Activated CD8-positive, alpha-beta memory T cell treated with anti-CD3 and anti-CD28 coated beads, Interleukin-2, amount 50 U/mL, for 24 hours (primary cell): ENCODE data around the gene MYO7B.

Experiments used
- DNase-seq: peaks from one replicate; pipeline ENCODE4 v3.0.0-alpha.2; 2020; ENCODE audit errors: extremely low read depth

MYO7B gene

DNA sequence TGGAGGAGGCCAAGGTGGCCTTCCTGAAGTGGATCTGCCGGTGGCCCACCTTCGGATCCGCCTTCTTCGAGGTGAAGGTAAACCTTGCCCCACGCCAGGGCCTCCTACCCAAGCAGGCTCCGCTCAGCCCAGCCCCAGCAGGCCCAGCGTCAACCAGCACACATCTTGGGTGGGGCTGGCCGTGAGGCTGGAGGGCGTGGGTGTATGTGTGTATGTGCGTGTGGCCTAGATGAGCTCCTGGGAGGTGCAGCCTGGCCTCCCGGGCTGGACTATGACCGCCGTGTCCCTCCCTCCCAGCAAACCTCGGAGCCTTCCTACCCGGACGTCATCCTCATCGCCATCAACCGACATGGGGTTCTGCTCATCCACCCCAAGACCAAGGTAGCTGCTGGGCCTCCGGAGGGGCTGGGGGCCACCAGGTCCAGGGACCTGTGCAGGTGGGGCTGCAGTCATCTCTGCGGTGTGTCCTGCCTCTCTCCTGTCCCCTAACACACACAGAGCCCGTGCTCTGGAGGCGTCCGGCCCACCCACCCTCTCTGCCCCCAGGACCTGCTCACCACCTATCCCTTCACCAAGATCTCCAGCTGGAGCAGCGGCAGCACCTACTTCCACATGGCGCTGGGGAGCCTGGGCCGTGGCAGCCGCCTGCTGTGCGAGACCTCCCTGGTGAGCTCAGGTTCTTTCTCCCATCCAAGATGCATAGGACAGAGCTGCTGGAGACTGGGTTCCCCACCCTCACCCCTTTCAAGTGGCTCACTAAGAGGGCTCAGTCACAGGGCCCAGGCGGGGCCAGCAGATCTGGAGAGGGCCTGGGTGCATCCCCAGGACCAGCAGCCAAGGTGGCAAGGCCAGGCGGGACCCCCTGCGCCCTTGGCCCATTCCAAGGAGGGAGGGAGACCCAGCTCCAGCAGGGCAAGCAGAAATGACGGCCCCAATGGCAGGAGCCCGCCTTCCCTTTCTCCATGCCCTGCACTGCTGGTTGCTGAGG, 101.1 kb downstream of the MYO7B start:
- DNase-seq, result no peak

GRCh38 chr2:127637236-127637630, 101.8 kb downstream of the MYO7B start:
- DNase-seq, result no peak

- DNase-seq, result no peak
Observed at GRCh38 chr2:127637725-127638252, 102.3 kb downstream of the MYO7B start.

- no peak for DNase-seq
Observed at GRCh38 chr2:127638361-127639110, 103.1 kb downstream of the MYO7B start.

GRCh38 chr2:127639111-127639474, 103.6 kb downstream of the MYO7B start:
- no peak for DNase-seq

DNA sequence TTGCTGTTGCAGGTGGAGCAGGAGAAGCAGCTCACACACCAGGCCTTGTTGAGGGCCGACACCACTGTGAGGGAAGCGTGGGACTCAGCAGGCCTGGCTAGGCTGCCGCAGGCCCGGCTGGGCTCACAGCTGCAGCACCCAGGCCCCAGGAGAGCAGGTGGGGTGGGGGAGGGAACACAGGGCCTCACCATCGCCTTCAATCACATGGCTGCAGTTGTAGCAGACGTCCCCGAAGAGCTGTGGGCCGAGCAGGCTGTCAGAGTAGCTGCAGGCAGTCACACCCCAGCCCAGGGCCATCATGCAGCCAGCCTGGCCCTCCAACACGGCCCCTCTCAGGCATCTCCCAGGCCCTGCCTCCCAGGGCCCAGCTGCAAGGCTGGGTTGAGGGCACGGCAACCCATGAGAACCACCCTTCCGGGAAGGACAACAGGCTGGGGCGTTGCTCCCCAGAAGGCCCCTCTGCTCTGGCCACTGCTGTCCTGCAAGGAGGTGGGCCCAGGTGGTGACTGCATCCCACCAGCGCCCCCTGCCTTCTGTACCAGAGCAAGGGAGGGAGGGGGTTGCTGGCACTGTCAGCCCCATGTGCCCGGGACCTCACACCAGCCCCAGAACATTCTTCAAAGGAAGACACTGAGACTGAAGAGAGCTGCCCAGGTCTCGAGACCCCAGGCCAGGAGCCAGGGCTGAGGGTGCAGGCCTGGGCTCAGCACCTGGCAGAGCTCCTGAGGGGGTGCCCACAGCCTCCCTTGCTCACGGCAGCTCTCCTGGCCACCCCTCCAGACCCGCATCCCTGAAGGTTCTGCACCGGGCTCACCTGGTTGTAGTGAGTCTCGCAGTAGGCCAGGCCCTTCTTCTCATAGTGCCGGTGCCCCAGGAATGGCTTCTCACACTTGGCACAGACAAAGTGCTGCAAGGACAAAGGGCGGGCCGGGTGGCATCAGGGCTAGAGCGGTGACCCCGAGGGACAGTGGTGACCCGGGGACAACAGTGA, 104.9 kb downstream of the MYO7B start:
- DNase-seq, result no peak

DNA sequence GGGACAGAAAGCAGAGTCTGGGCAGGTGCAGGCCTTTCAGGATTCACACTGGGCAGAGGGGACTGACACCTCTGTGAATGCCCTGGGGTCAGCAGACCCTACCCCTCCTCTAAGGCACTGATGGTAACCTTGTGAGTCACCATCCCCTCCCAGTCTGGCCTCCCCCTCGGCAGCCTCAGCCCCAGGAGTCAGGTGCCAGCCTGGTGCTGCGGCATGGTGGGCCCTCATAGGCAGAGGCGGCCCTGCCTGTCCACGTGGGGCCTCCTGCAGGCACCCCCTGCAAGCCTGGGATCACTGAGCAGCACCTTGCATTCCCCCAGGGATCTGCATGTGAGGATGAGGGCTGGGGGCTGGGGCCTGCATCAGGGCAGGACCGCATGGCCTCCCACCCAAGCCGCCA, 105.7 kb downstream of the MYO7B start:
- DNase-seq, result no peak

DNA sequence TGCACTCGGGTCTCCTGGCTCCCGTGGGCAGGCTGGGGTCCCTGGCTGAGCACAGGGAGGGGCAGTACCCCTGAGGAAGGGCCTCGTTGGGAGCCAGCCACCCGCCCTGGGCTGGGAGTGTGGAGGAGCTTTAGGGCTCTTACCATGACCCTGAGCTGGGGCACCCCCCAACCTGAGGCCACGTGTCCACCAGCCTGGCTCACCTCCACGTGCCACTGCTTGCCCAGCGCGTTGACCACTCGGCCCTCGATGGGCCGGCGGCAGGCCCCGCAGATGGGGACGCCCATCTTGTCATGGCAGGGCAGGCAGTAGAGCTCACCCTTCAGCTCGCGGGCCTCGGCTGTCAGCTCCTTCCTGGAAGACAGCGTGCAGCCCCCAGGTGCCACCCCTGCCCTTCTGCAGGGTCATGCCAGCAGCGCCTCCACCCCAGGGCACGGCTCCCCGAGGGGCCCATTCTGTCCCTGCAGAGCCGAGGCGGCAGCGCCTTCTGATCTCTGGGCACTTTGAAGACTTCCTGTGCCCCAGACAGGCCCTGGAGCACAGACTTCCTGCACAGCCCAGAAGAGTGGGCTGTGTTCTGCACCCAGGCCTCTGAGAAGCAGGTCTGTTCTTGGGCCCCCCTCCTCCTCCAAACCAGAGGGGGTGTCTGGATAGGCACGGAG, 106.5 kb downstream of the MYO7B start:
- DNase-seq, result no peak

GRCh38 chr2:127642706-127643438, 107.4 kb downstream of the MYO7B start:
- no peak for DNase-seq

DNA sequence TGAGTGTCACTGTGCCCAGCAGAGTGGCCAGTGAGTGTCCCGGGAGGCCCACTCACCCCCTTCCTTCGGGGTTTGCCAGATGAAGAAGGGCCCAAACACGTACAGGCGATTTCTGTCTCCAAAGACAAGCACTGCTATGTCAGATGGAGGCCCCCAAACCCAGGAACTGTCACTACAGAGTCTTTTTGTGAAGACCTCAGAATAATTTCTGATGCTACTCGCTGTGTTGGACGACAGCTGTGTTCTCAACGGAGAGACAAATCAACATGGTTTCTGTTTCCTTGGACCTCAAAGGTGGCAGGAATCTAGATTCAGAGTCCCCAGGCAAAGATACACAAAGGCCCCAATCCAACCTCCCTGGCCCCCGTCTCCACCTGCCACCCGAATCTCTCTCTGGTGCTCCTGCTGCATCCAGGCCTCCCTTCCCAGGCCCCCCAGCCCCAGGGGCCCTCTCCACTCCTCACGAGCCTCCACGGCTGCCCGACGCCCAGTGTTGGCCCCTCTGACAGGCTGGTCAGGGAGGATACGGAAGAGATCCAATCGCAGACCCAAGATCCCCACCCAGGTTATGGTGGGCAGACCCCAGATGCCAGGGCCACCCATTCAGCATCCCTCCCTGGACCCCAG, 108.1 kb downstream of the MYO7B start:
- DNase-seq, result no peak

DNA sequence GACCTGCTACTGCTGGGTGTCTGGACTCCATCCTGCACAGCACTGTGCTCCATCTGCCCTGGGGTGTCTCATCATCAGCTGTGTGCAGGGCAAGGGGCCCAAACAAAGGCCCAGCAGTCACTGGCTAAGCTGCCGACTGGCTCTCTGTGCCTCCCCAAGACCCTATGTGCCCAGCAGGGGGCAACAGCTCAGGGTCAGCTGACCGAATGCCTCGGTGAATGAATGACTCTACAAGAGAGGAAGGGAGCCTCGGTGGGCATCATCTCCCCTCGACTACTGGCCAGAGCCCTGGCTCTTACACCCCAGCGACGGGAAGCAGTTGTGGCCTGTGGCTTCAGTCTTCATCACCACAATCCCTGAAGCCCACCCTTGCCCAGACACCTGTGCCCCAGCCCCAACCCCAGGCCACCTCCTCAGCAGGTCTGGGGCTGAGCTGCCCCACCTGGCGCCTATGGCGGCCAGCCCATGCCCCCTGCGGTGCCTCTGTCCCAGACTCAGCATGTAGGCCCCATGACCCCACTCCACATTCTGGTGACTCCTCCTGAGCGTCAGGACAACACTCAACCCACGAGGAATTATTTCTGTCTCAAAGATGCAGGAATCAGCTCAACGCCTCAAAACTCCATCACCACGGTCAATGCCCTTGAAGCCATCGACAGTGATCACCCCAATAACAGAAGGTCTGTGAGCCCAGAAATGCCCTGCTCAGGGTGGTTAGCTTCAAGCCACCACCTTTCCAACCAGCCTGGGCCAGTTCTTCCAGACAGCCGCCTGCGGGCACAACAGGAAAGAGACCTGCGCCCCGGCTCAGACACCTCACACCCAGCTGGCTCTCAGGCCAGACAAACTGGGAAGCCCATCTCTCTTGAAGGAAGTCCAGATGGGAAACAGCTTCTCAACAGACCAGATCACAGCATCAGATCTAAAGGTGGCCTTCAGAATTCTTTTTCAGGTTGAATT, 108.9 kb downstream of the MYO7B start:
- DNase-seq, result no peak

DNA sequence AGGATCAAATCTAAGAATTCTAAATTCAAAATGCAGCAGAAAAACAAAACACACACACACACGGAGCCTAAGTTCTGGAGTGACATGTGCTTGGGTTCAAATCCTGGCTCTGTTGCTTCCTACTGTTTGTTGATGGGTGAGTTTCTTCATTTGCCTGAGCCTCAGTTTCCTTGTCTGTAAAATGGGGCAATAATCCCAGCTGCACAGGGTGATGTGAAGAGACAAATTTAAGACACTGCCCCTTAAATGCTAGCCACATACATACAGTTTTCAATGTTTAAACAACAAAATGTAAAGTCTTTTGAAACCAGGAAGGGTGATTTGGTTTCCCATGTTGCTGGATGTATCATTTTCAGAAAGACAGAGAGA, 109.5 kb downstream of the MYO7B start:
- no peak for DNase-seq

GRCh38 chr2:127645395-127646291, 110.2 kb downstream of the MYO7B start, which contains the start of gene GPR17:
Gene GPR17 (plus strand): TSS chr2:127646153. CDS start chr2:127650736, 4,583 bp downstream.
- DNase-seq, result no peak

DNA sequence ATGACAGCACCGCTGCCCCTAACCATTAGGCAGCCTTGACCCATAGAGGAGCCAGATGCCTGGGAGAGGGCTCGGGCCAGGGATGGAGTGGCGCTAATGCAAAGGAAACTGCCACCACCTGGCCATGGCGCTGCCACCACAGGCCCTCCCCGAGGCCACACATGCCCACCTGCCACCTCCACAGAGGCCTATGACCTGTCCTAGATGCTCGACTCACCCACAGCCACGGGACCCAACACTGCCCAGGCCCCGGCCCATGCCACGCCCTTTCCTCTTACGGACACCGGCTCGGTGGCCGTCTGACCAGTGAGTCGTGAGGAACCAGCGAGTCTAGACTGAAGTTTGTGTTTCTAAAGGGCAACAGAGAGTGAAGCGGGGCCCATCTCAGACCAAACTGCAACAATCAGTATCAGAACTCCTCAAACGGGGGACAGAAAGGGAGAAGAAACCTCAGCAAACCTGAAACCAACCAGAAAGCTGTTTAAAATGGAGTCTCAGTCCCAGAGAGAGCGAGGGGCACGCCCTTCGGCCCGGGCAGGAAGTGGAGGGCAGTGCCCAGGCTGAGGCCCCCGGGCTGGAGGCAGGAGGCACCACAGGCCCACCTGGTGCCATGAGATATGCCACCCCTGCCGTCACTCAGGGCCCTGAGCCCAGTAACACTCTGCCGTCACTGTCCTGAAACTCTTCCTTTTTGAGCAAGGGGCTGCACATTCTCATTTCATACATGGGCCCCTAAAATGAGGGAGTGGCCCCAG, 111.2 kb downstream of the MYO7B start:
- DNase-seq, result no peak

DNA sequence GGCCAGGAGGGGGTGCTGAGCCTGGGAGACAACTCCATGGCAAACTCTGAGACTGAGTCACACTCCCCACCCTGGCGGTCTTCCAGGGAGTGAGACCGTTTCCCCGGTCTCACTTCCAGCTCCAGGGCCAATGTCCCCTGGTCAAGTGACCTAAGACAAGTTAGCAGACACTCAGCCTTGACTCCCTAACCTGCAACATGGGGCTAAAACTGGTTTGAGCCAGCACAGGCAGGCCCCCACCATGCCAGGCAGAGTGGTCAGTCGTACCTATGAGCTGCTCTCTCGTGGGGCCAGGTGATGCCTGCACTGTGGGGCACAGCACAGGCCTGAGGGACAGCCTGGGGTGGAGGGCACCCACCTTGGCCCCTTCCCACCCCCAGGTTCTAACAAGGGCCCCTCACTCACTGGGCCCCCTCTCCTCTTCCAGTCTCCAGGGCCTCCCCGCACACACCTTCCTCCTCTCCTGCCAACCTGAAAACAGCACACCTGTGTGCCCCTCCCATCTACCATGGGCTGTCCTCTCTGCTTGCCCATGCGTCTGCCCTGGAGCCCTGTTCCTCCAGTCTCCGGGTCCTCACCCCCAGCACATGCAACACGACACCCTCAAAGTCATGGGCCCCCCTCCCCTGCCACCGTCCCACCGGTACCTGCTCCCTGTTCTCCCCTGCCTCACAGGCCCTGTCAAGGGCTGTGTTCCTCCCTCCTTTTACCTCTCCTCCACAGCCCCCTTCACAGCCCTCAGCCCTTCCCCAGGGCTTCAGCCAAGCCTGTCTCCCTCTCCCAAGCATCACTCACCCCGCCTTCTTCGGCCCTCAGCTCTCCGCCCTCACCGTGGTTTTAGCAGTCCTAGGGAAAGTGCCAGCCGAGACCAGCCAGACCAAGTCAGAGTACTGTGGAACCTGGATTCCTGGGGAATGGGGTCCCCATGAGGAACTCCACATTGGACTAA, 112.0 kb downstream of the MYO7B start:
- no peak for DNase-seq

DNA sequence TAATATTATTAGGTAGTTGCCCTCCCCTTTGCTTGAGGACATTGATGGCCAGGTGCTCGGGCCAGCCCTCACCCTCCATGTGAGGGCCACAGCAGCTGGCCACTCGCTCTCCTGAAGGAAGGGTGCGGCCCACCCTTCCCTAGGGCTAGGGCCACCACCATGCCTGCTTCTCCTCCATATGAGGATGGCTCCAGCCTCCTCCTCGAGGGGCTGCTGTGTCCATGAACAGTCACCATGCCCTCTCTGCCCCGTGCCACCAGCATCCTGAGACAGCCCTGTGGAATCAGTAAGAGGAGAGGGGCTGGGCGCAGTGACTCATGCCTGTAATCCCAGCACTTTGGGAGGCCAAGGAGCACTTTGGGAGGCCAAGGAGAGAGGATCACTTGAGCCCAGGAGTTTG, 112.8 kb downstream of the MYO7B start:
- no peak for DNase-seq
